ENCODE measurements around the gene THSD4.

THSD4 gene

DNA sequence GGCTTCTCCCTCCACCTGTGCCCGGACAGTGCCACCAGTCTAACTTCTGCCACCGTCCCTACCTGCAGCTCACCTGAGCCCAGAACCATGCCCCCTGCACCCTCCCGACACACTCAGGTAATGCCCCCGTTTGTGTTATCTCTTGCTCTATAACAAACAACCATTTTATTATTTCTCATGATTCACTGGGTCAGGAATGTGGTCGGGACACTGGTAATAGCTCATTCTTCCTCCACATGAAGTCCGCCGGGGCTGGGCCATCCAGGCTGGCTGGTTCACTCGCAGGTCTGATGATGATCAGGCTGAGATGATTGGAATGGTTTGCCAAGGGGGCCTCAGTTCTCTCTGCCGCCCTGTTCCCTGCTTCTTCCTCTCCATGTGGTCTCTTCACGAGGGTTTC is 674.8 kb downstream of the THSD4 start:
- no peak for TF ChIP-seq ZFX (IDR thresholded peaks at IDR 0.05)
- TF ChIP-seq CTCF (conservative IDR thresholded peaks at IDR 0.05) = no peak
- no peak overlapping the region for H3K27ac ChIP-seq

GRCh38 chr15:71791975-71792374 is 676.7 kb downstream of the THSD4 start:
- no peak overlapping the region for H3K27ac ChIP-seq
- TF ChIP-seq CTCF (conservative IDR thresholded peaks at IDR 0.05) (no peak), ZFX (IDR thresholded peaks at IDR 0.05) (no peak)

GRCh38 chr15:71792521-71792920 is 677.2 kb downstream of the THSD4 start:
- no peak for TF ChIP-seq CTCF (conservative IDR thresholded peaks at IDR 0.05)
- TF ChIP-seq ZFX (IDR thresholded peaks at IDR 0.05) = no peak
- H3K27ac ChIP-seq = no peak overlapping the region

DNA sequence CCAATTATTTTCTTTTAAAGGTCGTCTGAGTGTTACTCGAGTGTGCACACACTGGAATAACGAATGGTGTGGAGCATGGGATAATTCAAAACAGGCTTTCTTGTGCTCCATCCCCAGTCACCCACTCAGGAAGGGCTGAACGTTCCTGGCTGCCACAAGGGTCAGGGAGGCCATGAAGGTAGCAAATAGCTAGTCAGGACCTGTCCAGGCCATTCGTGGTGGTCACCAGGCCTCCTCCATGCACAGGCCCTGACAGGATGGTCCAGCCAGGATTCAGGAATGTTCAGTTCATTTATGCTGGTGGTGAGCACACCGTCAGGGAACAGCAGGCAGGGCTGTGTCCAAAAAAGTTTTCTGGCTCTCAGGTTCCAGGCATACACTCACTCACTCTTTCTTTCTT is 683.4 kb downstream of the THSD4 start:
- TF ChIP-seq ZFX (IDR thresholded peaks at IDR 0.05) = no peak
- no peak for TF ChIP-seq CTCF (conservative IDR thresholded peaks at IDR 0.05)
- no peak overlapping the region for H3K27ac ChIP-seq

DNA sequence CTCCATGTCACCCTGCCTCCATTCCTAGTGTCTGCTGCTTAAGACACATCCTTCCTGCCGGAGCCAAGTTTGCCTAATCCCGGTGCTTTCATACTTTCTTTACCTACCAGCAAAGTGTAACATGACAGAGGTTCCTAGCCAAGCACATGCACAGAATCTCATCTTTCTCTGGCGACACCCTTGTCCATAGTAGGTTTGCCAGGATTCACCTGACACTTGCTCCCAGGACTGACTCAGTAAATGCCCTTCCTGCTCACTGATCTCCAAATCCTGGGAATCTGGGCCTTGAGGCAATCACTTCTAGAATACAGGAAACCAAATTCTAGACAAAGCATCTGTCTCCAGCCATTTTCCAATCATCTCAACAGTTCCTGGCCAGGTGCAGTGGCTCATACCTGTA is 684.9 kb downstream of the THSD4 start:
- H3K27ac ChIP-seq = no peak overlapping the region
- TF ChIP-seq CTCF (conservative IDR thresholded peaks at IDR 0.05) = no peak
- no peak for TF ChIP-seq ZFX (IDR thresholded peaks at IDR 0.05)

GRCh38 chr15:71800835-71801745 is 685.8 kb downstream of the THSD4 start:
- H3K27ac ChIP-seq = no peak overlapping the region
- TF ChIP-seq CTCF (conservative IDR thresholded peaks at IDR 0.05) = peak; percentile 87
- no peak for TF ChIP-seq ZFX (IDR thresholded peaks at IDR 0.05)

GRCh38 chr15:71801935-71802655 is 686.8 kb downstream of the THSD4 start:
- no peak overlapping the region for H3K27ac ChIP-seq
- no peak for TF ChIP-seq ZFX (IDR thresholded peaks at IDR 0.05)
- TF ChIP-seq CTCF (conservative IDR thresholded peaks at IDR 0.05) = no peak

Data from C4-2B (cell line).